ENCODE results near the gene MAP3K2.

The MAP3K2 gene

DNA sequence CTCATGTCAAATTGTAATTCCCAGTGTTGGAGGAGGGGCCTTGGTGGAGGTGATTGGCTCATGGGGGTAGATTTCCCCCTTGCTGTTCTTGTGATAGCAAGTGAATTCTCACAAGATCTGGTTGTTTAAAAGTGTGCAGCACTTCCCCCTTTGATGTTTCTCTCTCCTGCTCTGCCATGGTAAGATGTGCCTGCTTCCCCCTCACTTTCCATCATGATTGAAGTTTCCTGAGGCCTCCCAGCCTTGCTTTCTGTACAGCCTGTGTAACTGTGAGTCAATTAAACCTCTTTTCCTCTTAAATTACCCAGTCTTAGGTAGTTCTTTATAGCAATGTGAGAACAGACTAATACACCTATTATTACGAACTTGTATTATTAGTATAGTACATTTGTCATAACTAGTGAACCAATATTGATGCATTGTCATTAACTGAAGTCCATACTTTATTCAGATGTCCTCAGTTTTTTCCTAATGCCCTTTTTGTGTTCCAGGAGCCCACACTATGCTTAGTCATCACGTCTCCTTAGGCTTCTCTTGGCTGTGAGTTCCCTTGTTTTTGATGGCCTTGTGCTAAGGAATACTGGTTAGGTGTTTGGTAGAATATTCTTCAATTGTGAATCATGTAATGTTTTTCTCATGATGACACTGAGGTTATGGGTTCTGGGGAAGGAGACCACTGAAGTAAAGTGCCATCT lies 4.5 kb upstream of the MAP3K2 start:
- DNase-seq: no peak
- in situ Hi-C loops (cut with HindIII; ENCODE audit: low pct_ligation_motif_present, low pct_unique_long_range_greater_than_20kb, low sequenced_read_pairs): no loop called here

- DNase-seq: no peak
- in situ Hi-C loops (cut with HindIII; ENCODE audit: low pct_ligation_motif_present, low pct_unique_long_range_greater_than_20kb, low sequenced_read_pairs): no loop called here
These were observed 2.1 kb upstream of the MAP3K2 start for GRCh38 chr2:127389778-127390435.

DNA sequence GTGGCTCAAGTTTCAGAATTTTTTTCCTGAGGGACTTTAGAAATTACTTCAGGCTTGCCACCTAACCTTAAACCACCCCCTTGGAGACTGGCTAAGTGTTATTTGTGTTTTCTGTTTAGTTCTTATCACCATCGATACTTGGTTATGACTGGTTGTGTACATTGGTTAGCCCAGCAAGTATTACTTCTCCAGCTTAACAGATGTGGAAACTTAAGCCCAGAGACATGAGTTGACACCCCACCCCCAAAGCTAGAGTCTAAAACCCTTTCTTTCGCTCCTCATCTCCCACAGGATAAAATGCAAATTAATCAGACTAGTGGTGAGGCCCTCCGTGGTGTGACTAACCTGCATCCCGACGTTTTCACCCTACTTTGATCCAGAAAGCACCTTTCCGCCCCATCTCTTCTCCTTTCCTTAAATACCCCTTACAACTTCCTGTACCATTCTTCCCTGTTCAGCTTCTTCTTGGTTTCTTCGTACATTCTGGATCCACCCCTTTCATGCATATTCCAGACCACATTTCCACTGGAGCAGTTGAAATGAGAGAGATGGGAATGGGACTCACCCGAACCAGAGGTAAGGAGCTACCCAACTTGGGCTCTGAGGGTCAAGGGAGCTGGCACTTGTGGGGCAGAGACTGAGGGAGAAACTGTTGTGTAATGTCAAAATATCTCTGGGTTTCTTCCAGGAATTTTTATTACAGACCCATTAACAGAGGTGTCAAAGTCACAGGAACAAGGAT lies 819 bp upstream of the MAP3K2 start:
- in situ Hi-C loops (cut with HindIII; ENCODE audit: low pct_ligation_motif_present, low pct_unique_long_range_greater_than_20kb, low sequenced_read_pairs): no loop called here
- no peak for DNase-seq

DNA sequence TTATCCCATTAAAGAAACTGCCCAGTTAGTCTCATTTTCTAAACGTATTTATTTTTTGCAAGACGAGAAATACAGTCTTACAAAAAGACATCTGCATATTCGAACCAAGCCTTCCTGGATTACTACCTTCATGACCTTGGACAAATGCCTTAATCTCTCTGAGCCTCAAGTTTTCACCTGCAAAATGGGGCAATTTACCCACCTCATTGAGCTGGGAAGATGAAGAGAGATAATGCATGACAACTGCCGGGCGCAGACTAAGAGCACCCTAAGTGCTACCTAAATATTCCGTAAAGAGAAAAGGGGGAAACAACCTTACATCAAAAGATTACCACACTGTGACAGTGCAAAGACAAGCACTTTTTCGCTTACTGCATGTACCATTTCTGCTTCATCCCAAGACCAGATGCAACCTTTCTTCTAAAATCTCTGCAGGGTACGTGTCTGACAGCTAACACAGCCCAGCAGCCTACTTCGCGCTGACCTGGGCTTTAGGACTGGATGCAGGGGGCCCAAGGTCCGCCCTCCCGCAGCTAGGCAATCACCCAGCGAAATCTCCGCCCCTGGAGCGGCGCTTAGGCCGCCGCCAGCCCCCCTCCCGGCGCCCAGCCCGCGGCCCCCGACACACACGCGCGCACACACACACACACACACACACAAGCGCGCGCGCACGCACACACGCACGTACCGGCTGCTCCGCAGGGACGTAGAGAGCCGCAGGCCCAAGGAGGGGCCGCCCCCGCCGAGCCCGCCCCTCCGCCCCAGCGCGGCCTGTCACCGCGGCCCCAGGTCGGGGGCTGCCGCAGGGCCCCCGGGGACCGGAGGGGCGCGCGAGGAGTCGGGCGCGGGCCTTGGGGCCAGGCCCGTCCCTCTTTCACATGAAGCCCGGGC lies 766 bp downstream of the MAP3K2 start:
- DNase-seq: peak; percentile 87
- in situ Hi-C loops (cut with HindIII; ENCODE audit: low pct_ligation_motif_present, low pct_unique_long_range_greater_than_20kb, low sequenced_read_pairs): no loop called here

- in situ Hi-C loops (cut with HindIII; ENCODE audit: low pct_ligation_motif_present, low pct_unique_long_range_greater_than_20kb, low sequenced_read_pairs): no loop called here
- no peak for DNase-seq
These were observed 1.5 kb downstream of the MAP3K2 start for GRCh38 chr2:127386246-127386645.

DNA sequence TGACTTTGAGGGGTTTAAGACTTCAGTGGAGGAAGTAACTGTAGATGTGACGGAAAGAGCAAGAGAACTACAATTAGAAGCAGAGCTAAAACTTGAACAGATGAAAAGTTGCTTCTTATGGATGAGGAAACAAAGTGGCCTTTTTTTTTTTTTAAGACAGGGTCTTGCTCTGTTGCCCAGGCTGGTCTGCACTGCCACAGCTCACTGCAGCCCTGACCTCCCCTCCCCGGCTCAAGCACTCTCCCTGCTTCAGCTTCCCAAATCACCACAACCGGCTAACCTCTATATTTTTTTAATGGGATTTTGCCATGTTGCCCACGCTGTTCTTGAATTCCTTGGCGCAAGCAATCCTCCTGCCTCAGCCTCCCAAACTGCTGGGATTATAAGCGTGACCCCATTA lies 3.2 kb downstream of the MAP3K2 start:
- no peak for DNase-seq
- in situ Hi-C loops (cut with HindIII; ENCODE audit: low pct_ligation_motif_present, low pct_unique_long_range_greater_than_20kb, low sequenced_read_pairs): no loop called here

- in situ Hi-C loops (cut with HindIII; ENCODE audit: low pct_ligation_motif_present, low pct_unique_long_range_greater_than_20kb, low sequenced_read_pairs): no loop called here
- DNase-seq: no peak
These were observed 4.9 kb downstream of the MAP3K2 start for GRCh38 chr2:127382831-127383230.

- DNase-seq: no peak
- in situ Hi-C loops (cut with HindIII; ENCODE audit: low pct_ligation_motif_present, low pct_unique_long_range_greater_than_20kb, low sequenced_read_pairs): no loop called here
These were observed 6.0 kb downstream of the MAP3K2 start for GRCh38 chr2:127381762-127382161.

DNA sequence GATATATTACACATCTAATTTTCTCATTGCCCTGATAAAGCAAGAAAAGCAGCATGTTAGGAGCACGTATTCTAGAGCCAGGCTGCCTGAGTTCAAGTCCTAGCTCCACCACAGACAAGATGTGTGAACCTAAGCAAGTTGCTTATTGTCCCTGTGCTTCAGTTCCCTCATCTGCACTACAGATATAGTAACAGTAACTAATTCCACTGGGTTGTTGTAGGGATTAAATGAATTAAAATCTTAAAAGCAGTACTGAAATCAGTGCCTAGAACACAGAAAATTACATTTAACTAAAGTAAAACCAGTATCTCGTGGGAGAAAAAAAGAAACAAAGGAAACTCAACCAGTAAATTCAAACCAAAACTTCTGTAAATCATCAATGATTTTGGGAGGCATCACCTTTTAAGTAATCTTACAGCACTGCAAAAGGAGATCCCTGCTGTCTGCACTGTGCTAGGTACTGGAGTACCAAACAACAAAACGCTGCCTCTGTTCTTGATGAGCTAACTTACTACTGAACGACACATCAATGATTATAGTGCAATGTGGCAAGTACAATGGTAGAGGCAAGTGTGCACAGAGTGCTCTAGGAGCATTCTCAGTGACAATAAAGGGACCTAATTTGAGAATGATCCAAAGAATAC lies 7.9 kb downstream of the MAP3K2 start:
- no peak for DNase-seq
- in situ Hi-C loops (cut with HindIII; ENCODE audit: low pct_ligation_motif_present, low pct_unique_long_range_greater_than_20kb, low sequenced_read_pairs): no loop called here

GRCh38 chr2:127378720-127379119 lies 9.1 kb downstream of the MAP3K2 start:
- in situ Hi-C loops (cut with HindIII; ENCODE audit: low pct_ligation_motif_present, low pct_unique_long_range_greater_than_20kb, low sequenced_read_pairs): no loop called here
- no peak for DNase-seq

GRCh38 chr2:127377262-127377661 lies 10.5 kb downstream of the MAP3K2 start:
- in situ Hi-C loops (cut with HindIII; ENCODE audit: low pct_ligation_motif_present, low pct_unique_long_range_greater_than_20kb, low sequenced_read_pairs): no loop called here
- no peak for DNase-seq

GRCh38 chr2:127376257-127376656 lies 11.5 kb downstream of the MAP3K2 start:
- in situ Hi-C loops (cut with HindIII; ENCODE audit: low pct_ligation_motif_present, low pct_unique_long_range_greater_than_20kb, low sequenced_read_pairs): no loop called here
- DNase-seq: no peak

DNA sequence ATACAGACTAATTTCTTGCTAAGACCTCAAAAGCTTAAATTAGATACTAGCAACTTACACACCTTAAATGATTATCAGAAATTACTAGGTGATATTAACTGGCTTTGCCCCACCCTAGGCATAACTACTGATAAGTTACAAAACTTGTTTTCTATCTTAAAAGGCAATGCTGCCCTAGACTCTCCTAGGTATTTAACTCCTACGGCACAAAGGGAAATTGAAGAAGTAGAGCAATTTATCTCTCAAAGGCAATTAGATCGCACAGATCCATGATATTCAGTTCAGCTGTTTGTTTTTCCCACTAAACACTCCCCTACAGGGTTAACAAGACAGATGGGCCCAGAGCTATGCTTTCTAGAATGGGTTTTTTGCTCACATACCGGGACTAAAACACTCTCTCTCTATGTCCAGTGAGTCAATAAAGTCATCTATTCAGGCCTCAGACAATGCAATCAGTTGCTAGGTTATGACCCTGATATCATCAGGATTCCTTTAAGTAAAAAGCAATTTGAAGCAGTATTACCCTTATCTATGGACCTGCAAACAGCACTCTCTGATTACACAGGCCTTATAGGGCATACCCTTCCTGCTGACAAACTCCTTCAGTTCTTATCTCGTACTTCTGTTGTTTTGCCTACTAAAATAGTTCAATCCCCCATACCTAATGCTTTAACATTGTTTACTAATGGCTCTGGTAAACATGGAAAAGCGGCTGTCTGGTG lies 14.3 kb downstream of the MAP3K2 start:
- in situ Hi-C loops (cut with HindIII; ENCODE audit: low pct_ligation_motif_present, low pct_unique_long_range_greater_than_20kb, low sequenced_read_pairs): no loop called here
- no peak for DNase-seq

GRCh38 chr2:127371037-127371436 lies 16.7 kb downstream of the MAP3K2 start:
- in situ Hi-C loops (cut with HindIII; ENCODE audit: low pct_ligation_motif_present, low pct_unique_long_range_greater_than_20kb, low sequenced_read_pairs): no loop called here
- no peak for DNase-seq

DNA sequence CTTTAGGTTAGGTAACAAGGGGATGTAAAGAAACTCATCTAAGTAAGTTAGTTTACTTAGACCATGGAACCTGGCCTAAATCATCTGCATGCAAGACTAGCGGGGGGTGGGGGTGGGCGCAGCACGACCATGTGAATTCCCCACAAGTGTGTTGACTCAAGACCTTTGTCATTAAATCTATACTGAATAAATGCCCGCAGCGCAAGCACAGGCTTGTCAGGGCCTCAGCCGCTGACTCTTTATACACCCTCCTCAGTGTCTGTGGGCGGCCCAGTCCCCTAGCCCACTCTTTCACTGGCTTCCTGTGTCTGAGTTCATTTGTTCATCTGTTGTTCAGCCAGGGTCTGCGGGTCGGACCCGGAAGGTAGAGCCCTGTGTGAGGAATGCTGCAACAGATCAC lies 17.8 kb downstream of the MAP3K2 start:
- in situ Hi-C loops (cut with HindIII; ENCODE audit: low pct_ligation_motif_present, low pct_unique_long_range_greater_than_20kb, low sequenced_read_pairs): no loop called here

DNA sequence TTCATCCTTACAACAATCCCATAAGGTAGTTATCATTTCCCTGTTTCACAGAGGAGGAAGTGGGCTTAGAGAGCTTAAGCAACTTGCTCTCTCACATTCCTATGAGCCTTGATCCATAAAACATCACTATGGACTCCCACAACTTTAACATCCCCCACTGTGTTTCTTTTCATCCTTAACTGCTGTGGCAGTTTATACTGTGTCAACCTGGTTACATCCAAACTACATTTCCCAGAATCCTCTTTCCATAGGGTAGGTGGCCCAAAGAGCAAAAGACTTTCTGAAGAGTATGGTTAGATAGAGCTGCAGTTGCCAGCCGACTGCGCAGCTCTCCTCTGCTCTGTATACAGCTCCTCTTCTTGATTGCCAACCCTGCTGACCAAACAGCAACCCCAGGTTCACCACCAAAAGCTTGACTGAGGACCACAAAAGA lies 22.5 kb downstream of the MAP3K2 start:
- in situ Hi-C loops (cut with HindIII; ENCODE audit: low pct_ligation_motif_present, low pct_unique_long_range_greater_than_20kb, low sequenced_read_pairs): no loop called here
- DNase-seq: peak; percentile 54

More for the DNA sequence above, 17.8 kb downstream of the MAP3K2 start:
- no peak for DNase-seq

GRCh38 chr2:127362971-127363370 lies 24.8 kb downstream of the MAP3K2 start:
- no peak for DNase-seq

More at GRCh38 chr2:127362971-127363370, 24.8 kb downstream of the MAP3K2 start:
- in situ Hi-C loops (cut with HindIII; ENCODE audit: low pct_ligation_motif_present, low pct_unique_long_range_greater_than_20kb, low sequenced_read_pairs): no loop called here

All from ACHN (cell line).